ENCODE data around the gene CCT5. TPM values are rescaled to one million over a fixed set of nuclear protein-coding genes. Genes with fewer than 3 reads are reported as not detected.

Gene CCT5
- polyA plus RNA-seq, 1 of the 3 experiments (the other 2 are of a cell fraction) = 378 TPM

- POLR2A ChIA-PET = no interaction called here
- peaks cover 10 to 17% of the 10 kb centered on the region in 2 experiments; a peak in 2 of 4 replicates for H3K4me1 ChIP-seq (ENCODE audit: control insufficient read depth in 1 of 2, insufficient read depth in 2 of 2, low read depth in 1 of 2, low read length in 1 of 2)
- no peak overlapping the region for H3K4me2 ChIP-seq
- no peaks in the 10 kb centered on the region for H3K36me3 ChIP-seq (replicated peaks in 1 of 2; ENCODE audit: control insufficient read depth in 1 of 2, insufficient read depth in 2 of 2, low read length in 1 of 2)
- no peak overlapping the region for H3K9ac ChIP-seq
- WGBS (ENCODE audit: low lambda C conversion rate) = 97% methylated on average over 4 of the region's 6 CpGs
- CTCF ChIA-PET = interaction anchor here (3.5 kb wide), 1 partner anchor 25 kb away, joined by 14 read pairs; no protein-coding TSS in a partner anchor
- no peaks in the 10 kb centered on the region for H3K9me3 ChIP-seq
- no peak overlapping the region for H3K4me3 ChIP-seq (ENCODE audit: low read depth in 2 of 2, low read length in 1 of 2)
- H3K79me2 ChIP-seq (ENCODE audit: insufficient read depth) = peaks cover 4% of the 10 kb centered on the region; the same call in 1 of the 2 replicates
- no peaks in the 10 kb centered on the region for H3K9me2 ChIP-seq
- H4K20me1 ChIP-seq (ENCODE audit: insufficient read depth) = no peaks in the 10 kb centered on the region
- no peak overlapping the region for H2AFZ ChIP-seq (ENCODE audit: low read depth)
- H3K27ac ChIP-seq (ENCODE audit: low read depth in 2 of 2, low read length in 1 of 2) = no peak overlapping the region
- H3K27me3 ChIP-seq (ENCODE audit: insufficient read depth) = no peaks in the 10 kb centered on the region
- TF ChIP-seq MEF2A (IDR thresholded peaks at IDR 0.05; ENCODE audit: borderline replicate concordance, low read depth) (no peak), RAD21 (IDR thresholded peaks at IDR 0.05; ENCODE audit: low read length) (no peak)
- TF ChIP-seq, protein P1, sequence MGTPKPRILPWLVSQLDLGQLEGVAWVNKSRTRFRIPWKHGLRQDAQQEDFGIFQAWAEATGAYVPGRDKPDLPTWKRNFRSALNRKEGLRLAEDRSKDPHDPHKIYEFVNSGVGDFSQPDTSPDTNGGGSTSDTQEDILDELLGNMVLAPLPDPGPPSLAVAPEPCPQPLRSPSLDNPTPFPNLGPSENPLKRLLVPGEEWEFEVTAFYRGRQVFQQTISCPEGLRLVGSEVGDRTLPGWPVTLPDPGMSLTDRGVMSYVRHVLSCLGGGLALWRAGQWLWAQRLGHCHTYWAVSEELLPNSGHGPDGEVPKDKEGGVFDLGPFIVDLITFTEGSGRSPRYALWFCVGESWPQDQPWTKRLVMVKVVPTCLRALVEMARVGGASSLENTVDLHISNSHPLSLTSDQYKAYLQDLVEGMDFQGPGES (IDR thresholded peaks at IDR 0.05; ENCODE audit: low read depth, low read length) = no peak
- TF ChIP-seq, protein P2, sequence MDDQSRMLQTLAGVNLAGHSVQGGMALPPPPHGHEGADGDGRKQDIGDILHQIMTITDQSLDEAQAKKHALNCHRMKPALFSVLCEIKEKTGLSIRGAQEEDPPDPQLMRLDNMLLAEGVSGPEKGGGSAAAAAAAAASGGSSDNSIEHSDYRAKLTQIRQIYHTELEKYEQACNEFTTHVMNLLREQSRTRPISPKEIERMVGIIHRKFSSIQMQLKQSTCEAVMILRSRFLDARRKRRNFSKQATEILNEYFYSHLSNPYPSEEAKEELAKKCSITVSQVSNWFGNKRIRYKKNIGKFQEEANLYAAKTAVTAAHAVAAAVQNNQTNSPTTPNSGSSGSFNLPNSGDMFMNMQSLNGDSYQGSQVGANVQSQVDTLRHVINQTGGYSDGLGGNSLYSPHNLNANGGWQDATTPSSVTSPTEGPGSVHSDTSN (IDR thresholded peaks at IDR 0.05) = no peak
- DNase-seq = no peak
- peaks cover 10% of the 10 kb centered on the region for H3F3A ChIP-seq (replicated peaks; ENCODE audit: insufficient read depth)
Observed at GRCh38 chr5:10308844-10309243, 58.8 kb downstream of the CCT5 start.

DNA sequence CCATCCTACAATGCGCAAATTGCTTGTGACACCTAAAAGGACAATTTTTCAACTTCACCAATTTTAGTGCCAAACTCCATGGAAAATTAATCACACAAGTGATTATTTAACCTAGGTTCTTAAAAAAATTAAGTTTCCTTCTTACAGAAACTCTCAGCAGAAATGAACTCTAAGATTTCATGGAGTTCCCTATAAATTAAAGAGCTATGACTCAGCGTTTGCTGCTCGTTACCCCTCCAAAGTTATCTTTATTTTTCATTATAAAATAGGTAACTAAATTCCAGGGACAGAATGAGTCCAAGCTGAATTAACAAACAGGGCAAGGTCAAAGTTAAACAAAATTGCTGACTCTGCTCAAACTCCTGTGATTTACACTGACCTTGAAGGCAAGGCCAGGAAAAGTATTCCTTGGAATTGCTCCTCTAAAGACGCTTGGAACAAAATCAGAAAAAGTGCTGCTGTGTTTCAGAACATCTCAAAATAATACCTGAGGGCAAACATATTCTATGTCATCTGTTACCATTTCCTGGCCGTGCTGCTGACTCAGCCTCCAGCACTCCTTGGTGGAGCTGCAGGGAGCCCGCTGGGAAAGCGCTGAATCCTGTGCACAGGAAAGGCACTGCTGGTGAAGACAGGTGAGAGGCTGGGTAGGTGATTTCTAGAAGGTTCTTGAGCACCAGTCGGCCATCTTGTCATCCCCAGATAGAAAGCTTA is 60.1 kb downstream of the CCT5 start:
- peak overlapping the region; percentile 61; the same call in 1 of the 2 replicates for H2AFZ ChIP-seq (ENCODE audit: low read depth)

More for the DNA sequence above, 60.1 kb downstream of the CCT5 start:
- Histone ChIP-seq H3F3A (replicated peaks; ENCODE audit: insufficient read depth) (peaks cover 10% of the 10 kb centered on the region), H3K27ac (ENCODE audit: low read depth in 2 of 2, low read length in 1 of 2) (peak overlapping the region in 1 of 2 experiments; percentile 39; a peak in 3 of 4 replicates), H3K27me3 (ENCODE audit: insufficient read depth) (no peaks in the 10 kb centered on the region), H3K4me2 (peak overlapping the region; percentile 53), H3K9me3 (no peaks in the 10 kb centered on the region), H3K9me2 (no peaks in the 10 kb centered on the region), H4K20me1 (ENCODE audit: insufficient read depth) (no peaks in the 10 kb centered on the region), H3K4me1 (ENCODE audit: control insufficient read depth in 1 of 2, insufficient read depth in 2 of 2, low read depth in 1 of 2, low read length in 1 of 2) (peaks cover 10 to 14% of the 10 kb centered on the region in 2 experiments; a peak in 2 of 4 replicates), H3K9ac (no peak overlapping the region), H3K79me2 (ENCODE audit: insufficient read depth) (peaks cover 4% of the 10 kb centered on the region; the same call in 1 of the 2 replicates), H3K4me3 (ENCODE audit: low read depth in 2 of 2, low read length in 1 of 2) (no peak overlapping the region), H3K36me3 (replicated peaks in 1 of 2; ENCODE audit: control insufficient read depth in 1 of 2, insufficient read depth in 2 of 2, low read length in 1 of 2) (no peaks in the 10 kb centered on the region)
- POLR2A ChIA-PET = no interaction called here
- CTCF ChIA-PET = no interaction called here
- DNase-seq = no peak
- whole genome bisulfite sequencing (ENCODE audit: low lambda C conversion rate) = 53% methylated on average over 8 of the region's 8 CpGs
- TF ChIP-seq FOSL2 (IDR thresholded peaks at IDR 0.05; ENCODE audit: borderline replicate concordance, low read depth) = peak; percentile 41; the same call in 1 of the 2 replicates
- no peak for TF ChIP-seq SMC3 (IDR thresholded peaks at IDR 0.05; ENCODE audit: low read depth, low read length)
- no peak for TF ChIP-seq ELF1 (IDR thresholded peaks at IDR 0.05)
- TF ChIP-seq REST (IDR thresholded peaks at IDR 0.05; ENCODE audit: low read depth, low read length) = no peak
- TF ChIP-seq JUND (IDR thresholded peaks at IDR 0.05) = no peak
- no peak for TF ChIP-seq RXRA (IDR thresholded peaks at IDR 0.05; ENCODE audit: borderline replicate concordance, low read depth)
- TF ChIP-seq TCF12 (IDR thresholded peaks at IDR 0.05) = 0 out of 2 replicates have a peak, but pooled peaks have one; percentile 7
- TF ChIP-seq RFX5 (IDR thresholded peaks at IDR 0.05; ENCODE audit: low read length) = peak; percentile 64; the same call in 1 of the 2 replicates
- TF ChIP-seq TEAD4 (IDR thresholded peaks at IDR 0.05; ENCODE audit: borderline replicate concordance, insufficient read depth) = no peak
